Stimulated activated CD4-positive, alpha-beta T cell treated with anti-CD3 and anti-CD28 coated beads, Interleukin-15, amount 100 ng/mL, for 48 hours (primary cell): ENCODE data around the gene ARHGAP26.
"Not testable (repeated sequence)": the region's sequence is repeated elsewhere in the genome, so short reads cannot be mapped to it uniquely, and the experiment has no call there.

Source experiments
- DNase-seq, 2 donors: peaks; one replicate each; pipeline ENCODE4 v3.0.0-alpha.2; 2020; ENCODE audit warnings: low read depth in 2 of 2

Gene ARHGAP26

GRCh38 chr5:142981886-142982820 lies 212.0 kb downstream of the ARHGAP26 start:
- no peak for DNase-seq

DNA sequence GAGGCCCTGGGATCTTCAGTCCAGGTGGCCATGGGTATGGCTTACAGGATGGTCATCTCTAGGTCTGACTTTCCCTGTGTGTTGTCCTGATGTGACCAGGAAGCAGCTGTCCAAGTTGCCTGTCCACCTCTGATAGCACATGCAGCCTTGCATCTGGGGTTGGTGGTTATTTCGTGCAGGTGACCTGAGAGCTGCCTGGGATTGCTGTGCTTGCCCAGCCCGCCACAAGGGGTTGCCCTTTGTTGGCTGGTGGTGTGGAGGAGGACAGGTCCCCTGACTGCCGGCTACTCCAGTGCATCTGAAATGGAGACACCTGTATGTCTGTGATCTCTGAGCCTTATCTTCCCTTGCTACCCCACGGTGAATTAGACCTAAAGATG lies 212.6 kb downstream of the ARHGAP26 start:
- DNase-seq: no peak

DNA sequence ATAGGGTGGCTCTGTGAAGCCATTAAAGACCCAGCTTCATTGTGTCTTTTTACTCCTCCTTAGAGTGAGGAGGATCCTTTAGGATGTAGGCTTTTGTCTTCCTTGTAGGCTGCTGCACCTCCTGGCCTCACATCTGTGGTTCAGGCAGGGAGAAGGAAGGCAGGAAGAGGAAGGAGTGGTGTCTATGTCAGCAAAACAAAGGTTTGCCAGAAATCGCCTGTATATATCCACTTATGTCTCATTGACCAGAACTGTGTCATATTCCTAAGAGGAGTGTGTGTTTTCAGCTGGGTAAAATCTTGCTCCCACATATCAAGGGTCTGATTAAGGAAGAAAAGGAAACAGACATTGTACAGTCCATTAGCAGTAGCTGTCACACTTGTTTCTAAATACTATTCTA lies 213.8 kb downstream of the ARHGAP26 start:
- no peak for DNase-seq

- DNase-seq: no peak
These were observed 214.3 kb downstream of the ARHGAP26 start for GRCh38 chr5:142984525-142984924.

GRCh38 chr5:142989270-142989669 lies 219.1 kb downstream of the ARHGAP26 start:
- DNase-seq: not testable (repeated sequence)

DNA sequence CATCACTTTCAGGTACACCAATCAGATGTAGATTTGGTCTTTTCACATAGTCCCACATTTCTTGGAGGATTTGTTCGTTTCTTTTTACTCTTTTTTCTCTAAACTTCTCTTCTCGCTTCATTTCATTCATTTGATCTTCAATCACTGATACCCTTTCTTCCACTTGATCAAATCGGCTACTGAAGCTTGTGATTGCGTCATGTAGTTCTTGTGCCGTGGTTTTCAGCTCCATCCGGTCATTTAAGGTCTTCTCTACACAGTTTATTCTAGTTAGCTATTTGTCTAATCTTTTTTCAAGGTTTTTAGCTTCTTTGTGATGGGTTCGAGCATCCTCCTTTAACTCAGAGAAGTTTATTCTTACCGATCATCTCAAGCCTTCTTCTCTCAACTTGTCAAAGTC lies 219.9 kb downstream of the ARHGAP26 start:
- DNase-seq: not testable (repeated sequence)

- DNase-seq: no peak
These were observed 224.0 kb downstream of the ARHGAP26 start for GRCh38 chr5:142994218-142994617.

DNA sequence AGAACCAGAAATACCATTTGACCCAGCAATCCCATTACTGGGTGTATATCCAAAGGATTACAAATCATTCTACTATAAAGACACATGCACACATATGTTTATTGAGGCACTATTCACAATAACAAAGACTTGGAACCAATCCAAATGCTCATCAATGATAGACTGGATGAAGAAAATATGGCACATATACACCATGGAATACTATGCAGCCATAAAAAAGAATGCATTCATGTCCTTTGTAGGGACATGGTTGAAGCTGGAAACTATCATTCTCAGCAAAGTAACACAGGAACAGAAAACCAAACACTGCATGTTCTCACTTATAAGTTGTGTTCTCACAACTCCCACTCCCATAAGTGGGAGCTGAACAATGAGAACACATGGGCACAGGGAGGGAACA lies 225.4 kb downstream of the ARHGAP26 start:
- not testable (repeated sequence) for DNase-seq

DNA sequence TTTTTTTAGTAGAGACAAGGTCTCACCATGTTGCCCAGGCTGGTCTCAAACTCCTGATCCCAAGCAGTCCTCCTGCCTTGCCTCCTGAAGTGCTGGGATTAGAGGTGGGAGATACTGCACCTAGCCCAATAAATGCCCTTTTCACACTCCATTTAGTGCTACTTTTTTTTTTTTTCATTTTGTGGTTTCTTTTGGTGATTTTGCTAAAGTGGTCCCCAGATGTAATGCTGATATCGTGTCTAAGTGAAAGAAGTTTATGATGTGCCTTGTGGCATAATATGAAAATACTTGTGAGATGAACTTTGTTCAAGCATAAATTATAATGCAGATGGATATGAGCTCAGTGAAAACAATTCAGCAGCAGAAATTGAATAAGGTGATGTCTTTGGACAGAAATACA lies 227.4 kb downstream of the ARHGAP26 start:
- DNase-seq: no peak

DNA sequence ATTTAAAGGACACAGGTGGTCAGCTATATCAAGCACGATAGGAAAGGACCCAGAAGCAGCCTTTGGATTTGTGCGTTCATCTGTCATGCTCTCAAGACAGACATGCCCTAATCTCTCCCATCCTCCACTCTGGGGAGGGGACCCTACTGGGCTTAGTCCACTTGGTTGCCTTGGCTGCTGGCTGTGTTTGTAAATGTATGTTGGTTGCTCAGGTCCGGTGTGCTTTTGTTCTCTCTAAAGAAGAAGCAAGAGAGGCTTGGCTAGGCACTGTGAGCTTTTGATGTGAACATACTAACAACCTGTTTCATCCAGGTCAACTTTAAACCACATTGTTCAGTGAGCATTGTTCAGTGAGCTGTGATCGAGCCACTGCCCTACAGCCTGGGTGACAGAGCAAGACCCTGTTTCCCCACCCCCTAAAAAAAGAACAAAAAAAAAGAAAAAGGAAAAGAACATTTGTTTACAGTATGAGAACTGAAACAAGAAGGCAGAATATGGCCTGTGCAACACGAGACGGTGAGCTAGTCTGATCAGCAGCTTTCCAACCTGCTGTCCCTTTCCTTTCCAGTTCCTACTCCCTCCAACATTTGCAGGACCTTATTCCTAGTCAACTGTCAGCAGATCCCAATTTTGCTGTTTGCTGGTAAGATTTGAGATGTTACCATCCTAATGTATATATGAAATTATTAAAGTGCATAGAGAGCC lies 228.3 kb downstream of the ARHGAP26 start:
- DNase-seq: no peak

GRCh38 chr5:143000551-143000950 lies 230.4 kb downstream of the ARHGAP26 start:
- DNase-seq: not testable (repeated sequence)

DNA sequence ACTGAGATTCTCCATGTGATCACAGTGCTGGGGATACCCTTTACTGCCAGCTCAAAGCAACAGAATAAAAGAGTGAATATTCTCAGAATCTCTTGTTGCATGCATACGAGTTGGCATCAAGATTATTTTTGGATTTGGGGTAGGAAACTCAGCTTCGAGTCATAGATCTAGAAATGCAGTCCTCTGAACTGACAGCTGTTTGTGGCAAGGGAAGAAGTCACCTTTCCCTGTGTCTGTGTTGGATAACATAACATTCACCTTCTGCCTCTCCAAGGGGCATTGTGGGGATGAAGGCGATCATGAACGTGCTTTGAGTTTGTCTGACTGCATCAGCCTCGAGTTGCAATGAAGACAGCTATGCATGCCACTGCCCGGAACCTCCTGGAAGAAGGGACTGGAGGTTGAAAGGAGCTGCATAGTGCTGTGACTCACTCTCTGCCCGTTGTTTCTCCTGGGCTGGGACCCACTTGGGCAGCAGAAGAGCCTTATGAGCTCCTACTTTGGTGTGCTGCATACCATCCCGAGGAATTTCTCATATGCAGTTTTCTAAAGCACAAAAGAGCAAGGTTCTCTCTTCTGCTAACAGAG lies 231.7 kb downstream of the ARHGAP26 start:
- no peak for DNase-seq

DNA sequence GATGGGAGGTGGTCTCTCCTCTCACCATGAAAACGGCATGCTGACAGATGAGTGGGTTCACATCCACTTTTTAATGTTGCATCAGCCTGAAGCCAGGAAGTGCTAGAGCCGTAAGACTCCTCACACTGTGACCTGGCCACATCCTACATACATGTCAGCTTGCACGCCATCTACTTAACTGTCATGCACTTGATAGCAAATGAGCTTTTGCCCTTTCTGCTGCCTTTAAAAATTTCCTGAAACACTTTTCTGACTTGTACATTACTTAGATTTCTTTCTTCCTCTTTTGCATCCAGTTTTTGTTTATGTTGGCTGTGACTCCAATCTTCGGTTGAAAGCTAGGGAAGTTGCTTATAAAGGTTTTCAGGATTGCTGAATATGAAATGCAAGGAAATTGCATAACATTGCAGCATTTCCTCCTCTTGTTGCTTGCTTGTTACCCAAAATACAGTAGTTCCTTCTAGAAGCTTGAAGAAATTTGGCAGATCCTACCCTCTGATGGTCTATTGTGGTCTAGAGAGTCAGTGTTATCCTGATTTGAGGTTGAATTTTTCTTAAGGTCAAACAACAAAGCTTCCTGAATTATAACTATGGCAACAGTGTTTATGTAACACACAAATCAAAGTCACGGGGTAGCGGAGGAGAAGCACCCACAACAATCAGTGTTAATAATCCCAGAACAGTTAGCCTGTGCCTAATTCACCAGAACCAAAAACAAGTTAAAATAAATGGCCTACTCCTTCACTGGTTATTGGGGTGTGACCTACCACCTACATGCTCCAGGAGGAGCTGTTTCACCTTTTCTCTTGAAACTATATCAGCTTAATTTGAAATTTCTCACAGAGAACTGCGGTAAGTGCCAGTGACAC lies 232.5 kb downstream of the ARHGAP26 start:
- peak in 1 of 2 donors; percentile 41 for DNase-seq

GRCh38 chr5:143003328-143003636 lies 233.1 kb downstream of the ARHGAP26 start:
- DNase-seq: no peak

DNA sequence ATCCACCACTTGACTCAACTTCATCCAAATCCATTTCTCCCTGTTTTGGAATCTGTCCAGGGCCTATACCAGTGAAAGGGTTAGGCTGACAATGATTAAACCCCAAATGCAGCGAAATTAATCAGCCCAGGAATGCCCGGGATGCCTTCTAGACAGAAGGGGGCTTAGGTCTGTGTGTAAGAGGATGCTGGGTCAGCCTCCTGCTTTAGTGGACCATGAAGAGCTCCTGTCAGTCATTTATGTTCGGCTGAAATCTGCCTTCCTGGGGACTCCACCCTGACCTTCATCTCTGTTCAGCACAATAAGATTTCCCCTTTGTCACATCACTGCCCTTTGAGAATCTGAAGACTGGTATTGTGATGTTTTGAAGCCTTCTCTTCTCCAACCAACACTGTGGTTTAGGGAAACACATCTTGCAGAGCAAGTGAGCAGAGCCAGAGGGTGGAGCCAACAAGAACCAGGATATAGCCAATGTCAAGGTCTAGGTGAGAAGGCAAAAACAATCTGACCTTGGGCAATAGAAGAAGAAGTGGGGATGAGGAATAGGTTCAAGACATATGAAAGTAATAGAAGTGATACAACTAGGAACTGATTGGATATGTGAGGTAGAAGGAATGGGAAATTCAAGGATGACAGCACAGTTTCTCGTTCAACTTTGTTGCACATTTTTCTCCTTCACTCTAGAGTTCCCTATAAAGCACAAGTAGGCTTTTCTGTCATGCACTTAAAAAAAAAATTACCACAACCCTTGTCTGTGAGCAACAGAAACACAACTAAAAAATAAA lies 234.4 kb downstream of the ARHGAP26 start:
- no peak for DNase-seq

DNA sequence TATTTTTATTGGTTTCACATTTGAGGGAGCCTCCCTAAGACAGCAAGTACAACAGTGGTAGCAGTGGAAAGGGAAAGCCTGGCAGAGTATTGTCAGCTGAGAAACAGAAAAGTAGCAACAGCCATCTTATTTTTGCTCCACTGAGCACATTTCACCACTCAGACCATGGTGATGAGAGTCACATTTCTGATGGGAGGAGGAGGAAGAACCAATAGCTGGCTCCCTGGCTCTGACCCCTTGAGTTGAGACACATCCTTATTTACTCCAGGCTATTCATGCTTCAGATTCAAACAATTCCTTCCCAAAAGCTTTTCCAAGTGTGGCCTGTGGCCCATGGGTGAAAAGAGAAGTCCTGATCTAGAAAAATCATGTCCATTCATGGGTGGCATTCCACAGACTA lies 236.3 kb downstream of the ARHGAP26 start:
- no peak for DNase-seq

GRCh38 chr5:143008032-143008431 lies 237.9 kb downstream of the ARHGAP26 start:
- no peak for DNase-seq

DNA sequence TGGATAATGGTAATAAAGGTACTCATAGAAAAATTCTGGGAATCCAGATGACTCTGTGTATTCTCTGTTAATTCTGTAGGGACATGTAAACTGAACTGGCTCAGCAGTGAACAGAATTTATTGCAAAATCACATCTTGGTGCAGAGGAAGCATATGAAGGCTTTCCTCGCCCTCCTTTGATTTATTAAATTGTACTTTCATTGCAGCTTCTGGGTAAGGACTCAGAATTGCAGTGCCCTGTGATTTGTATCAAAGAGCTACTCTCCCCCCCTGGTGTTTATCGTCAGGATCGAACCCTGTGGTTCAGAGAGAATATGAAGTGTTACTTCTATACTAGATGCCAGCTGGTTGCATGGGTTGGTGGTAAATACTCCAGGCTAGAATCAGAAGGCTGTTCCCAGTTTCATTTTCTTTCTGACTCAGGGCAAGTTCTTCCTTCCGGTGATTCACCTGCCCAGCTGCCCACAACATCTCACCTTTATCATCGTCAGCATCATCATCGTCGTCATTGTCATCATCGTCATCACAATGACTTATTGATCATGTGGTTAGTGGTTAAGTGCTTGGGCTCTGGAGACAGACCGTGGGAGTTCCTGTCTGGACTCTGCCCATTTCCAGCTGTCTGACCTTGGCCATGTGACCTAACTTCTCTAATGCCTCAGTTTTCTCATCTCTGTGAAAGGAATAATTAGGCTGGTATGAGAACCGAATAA lies 238.8 kb downstream of the ARHGAP26 start:
- peak; percentile 72 to 75 for DNase-seq

GRCh38 chr5:143010351-143010750 lies 240.2 kb downstream of the ARHGAP26 start:
- no peak for DNase-seq

DNA sequence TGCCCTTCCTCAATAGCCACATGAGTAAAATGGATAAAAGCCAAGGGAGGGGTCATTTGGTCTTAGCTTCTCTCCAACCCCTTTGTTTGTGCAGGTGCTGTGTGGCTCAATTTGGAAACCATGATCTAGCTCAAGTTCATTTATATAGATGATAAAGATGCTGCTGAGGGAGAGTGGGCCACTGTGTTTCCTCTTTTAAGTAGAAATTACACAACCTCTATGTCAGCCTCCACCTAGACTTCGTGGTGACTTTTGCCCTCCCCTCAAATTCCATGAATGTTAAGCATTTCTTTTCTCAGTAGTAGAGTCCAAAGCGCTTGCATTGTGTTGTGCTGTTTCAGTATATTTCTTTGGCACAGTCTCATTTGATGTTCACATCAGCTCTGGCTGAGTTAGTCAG lies 241.4 kb downstream of the ARHGAP26 start:
- DNase-seq: no peak
